Measurements from ENCODE around the gene MUC5B.

The MUC5B gene

DNA sequence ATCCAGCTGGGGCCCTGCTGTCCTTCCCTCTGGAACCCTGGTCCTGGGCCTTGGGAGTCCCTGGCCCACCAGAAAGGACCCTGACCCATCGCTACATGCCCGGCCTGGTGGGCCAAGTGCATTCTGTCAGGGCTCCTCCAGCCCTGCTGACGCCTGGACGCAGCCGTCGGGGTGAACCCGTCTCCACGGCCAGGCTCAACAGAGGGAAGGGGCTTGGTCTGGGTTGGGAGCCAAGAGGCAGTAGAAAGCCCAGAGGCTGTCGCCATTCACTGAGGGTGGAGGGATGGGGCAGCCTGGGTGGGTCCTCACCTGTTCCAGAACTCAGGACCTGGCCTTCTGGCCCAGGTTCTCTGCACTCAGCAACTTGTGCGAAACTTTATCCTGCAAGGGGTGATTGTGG is 47.6 kb downstream of the MUC5B start:
- DNase-seq, result no peak

DNA sequence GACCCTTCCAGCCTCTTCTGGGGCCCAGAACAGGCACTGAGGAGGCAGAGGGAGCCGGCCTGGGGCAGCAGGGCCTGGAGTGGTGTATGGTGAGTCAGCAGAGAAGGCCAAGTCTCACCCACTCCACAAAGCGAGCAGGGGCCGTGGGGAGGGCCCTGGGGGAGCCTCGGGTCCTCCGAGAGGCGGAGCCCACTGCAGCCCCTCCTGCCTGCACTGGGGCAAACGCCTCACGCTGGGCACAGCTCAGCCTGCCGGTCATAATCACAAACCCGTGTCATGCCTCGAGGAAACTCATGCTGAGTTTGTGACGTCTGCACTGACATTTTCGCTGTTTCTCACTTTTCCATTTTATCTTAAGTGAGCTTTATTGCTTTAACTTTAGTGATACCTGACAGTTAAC is 48.1 kb downstream of the MUC5B start:
- DNase-seq, result no peak

DNA sequence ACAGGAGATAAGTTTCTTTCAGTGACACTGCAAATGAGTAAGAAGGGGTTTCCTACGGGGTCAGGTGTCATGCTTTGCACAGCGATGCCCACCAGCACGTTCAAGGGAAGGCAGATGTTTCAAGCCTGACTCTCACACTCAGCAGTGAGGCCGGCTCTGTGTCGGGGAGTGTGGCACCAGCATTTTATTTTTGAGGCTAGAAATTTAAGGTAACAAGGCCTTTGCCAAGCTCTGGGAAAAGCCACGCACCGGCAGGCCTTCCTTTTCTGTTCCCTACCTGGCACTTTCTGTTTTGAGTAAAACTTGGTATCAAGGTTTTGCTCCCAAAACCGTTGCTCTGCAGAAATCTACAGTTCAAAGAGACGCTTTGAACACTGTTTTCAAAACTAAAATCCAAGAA is 48.5 kb downstream of the MUC5B start:
- no peak for DNase-seq

DNA sequence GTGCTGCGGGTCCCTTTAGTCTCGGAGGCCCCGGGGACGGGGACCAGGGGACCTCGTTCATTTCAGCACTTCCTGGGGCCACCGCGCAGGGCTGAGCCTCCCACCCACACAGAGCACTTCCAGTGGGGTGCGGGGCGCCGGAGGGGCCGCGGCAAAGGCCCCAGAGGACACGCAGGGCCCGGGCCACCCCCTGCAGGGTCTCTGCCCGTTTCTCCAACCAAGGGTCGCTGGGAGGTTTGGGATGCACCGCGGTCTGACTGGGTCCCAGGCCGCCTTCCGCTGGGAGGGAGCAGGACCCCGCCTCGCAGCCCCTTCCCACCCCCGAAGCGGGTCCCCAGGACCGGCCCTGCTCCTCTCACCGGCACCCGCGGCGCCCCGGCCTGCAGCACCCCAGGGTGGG is 49.1 kb downstream of the MUC5B start:
- DNase-seq, result no peak

DNA sequence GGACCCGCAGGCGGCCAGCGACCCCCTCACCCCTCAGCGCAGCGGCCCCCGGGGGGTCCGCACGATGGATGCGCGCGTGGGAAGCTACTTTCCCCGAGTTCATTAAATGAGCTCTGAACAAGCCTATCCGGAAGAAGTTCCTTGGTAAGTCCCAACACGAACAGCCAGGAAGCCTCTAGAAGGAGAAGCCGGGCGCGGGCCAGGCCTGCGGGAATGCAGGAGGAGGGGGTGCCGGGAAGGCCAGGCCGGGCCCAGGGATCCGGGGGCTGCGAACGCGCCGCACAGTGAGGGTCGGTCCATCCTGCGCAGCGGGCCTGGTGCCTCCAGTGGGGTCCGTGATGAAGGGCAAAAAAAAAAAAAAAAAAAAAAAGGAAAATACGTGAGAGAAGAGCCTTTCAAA is 49.7 kb downstream of the MUC5B start:
- no peak for DNase-seq

DNA sequence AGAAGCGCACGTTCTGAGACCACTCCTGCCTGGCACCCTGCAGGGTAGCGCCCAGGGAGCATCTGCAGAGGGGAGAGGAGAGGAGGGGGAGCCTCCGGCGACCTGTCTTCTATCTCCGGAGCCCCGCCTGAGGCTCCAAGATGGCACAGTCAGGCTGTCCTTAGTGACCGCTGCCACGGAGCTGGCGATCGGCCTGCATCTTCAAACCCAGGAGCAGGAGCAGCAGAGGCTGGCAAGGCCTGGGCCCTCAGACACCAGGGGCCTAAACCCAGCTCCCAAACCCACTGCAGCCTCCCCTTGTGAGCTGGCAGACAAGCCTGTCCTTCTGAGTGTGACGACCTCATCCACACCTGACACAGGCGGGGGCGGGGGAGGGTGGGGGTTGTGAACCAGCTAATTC is 51.6 kb downstream of the MUC5B start:
- no peak for DNase-seq

DNA sequence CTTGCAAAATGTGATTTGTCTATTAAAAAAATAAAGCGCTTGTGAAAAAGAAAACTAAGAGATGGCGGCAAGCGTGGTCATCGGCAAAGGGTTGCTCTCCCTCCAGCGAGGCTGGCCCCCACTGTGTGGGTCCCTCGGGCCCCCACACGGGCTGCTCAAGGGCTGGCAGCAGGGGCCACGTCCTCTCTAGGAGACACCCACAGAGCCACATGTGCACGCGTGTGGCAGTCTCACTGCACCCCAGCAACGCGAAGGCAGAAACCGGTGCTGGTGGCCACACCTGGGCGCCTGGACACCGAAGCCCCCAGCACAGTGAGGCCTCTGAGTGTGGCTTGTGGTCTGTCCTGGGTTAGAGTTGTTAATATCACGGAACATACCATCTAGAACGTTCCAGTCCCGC is 52.2 kb downstream of the MUC5B start:
- no peak for DNase-seq

DNA sequence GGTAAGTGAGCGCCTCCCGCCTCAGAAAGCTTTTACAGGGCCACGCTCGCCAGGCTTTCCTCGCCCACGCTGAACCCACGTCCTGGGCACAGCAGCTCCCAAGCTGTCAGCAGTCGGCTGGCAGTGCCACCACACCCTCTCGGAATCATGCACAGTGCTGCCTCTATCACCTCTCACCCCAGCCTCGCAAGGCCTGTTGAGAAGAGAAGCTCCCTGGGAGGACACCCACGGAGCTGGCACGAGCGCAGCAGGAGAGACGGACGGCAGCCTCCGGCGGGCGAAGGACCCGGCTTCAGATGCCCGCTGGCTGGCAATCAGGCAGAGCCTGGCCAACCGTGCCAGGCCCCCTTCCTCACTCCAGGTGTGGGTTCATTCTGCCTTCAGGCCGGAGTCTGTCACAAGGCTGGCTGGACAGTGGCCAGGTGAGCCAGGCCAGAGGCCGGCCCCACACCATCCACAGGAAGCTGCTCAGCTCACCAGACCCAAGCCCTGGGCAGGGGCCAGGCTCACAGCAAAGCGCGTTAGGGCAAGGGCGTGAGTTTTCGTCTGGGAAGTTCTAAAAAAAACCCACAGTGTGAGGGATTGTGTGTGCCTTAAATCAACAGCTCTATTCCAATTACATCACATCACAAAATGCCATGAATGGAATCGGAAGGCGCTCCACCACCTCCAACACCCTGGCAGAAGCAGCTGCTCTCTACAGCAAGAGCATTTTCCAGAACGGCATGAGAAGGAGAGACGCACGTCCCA is 53.4 kb downstream of the MUC5B start:
- DNase-seq, result no peak

DNA sequence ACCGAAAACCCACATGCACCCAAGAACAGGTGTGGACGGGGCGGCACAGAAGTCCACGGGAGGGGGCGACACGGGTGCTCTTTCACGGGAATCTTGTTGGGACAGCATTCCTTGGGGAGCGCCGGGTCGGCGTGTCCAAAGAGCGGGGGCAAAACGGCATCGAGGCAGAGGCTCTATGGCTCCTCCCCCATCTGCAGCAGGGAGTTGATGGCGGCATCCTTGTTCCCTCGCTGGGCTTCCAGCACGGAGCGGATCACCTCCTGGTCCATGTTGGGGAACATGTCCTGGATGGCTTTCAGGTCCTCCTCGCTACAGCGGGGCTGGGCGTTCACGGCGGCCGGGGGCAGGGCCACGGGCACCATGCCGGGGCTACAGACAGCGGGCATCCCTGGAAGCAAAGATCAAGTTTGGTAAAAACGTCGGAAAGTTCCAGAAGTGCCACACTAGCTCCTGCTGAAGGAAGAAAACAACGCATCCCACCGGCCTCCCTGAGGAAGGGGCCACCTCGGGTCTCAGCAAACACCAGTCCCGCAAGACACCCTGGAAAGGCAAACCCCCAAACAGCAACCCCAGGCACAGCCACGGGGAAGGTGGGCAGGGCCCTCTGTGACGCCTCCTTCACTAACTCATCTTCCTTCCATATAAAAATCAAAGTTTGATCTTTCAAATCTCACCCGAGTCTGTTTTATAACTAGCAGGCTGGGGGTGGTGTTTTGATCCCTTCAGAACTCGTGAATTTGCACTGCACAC is 54.2 kb downstream of the MUC5B start:
- DNase-seq, result no peak

DNA sequence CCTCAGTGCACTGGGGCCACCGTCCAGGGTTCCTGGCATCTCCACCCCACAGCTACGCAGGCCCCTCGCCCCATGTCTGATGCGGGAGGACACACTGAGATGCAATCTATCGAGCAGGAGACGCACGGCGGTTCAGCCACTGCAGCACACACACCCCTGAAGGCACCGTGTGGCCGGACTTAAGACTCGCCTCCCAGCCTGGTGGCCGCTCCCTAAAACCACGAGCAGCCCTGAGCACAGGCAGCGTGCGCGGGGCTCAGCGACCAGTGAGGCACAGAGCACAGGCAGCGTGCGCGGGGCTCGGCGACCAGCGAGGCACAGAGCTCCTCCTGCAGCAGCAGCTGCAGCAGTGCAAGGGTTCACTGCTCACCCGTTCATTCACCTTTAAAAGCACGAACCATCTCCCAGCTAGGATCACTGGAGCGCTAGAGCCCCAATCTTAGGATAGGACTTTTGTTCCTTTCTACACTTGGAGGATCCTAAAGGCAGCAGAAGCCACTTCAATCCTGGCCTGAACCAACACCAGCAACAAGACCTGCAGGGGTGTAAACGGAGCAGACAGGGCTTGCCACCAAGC is 55.2 kb downstream of the MUC5B start:
- no peak for DNase-seq

DNA sequence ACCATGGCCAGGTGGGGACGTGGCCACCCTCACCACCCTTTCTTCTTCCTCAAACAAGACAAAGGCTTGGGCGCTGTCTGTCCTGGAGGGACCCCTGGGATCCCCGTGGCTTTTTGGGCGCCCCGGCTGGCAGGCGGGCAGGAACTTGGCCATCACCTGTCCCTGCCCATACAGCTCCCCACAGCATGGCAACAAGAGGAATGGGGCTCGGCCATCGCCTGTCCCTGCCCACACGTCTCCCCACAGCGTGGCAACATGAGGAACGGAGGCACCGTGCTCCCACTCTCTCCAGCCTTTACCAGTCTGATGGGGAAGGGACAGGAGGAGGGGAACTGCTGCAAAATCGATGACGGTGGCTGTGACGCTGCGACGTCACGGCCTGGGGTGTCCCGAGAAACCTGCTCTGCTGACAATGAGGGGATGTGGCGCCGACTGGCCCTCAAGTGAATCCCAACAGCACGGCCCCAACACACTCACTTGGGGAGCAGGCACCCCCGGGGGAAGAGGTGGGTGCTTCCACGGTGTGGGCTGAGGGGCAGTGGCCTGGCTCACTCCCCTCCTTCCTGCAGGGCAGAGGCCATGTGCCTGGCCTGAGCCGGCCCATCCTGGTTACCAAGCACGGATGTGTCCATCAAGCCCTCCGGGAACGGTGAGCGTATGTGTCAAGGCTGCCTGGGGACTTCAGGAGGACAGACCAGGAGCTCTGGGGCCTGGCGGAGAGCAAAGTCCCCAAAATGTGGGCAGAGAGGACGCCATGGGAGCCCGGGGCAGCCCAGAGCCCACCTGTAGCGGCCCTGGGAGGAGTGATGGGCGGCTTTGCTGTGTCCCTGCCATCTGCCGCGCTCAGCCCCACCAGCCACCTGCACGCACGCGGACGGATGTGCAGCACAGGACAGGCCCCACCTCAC is 56.2 kb downstream of the MUC5B start:
- no peak for DNase-seq

DNA sequence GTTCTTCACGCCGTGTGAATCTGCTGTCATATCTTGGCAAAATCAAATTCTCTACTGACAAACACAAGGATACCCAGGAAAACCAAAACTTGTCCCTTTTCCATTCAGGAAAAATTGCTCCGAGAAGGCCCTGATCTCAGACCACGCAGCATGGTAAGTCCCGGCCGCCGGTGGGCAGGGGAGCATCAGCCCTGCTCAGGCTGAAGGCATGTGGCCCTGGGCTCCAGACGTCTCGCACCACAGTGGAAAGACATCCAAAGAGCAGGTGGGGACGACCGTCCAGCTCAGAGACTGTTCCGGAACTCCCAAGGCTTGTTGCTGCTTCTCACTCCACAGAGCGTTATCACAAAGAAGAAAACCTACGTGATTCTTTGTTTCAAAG is 56.8 kb downstream of the MUC5B start:
- DNase-seq, result no peak

DNA sequence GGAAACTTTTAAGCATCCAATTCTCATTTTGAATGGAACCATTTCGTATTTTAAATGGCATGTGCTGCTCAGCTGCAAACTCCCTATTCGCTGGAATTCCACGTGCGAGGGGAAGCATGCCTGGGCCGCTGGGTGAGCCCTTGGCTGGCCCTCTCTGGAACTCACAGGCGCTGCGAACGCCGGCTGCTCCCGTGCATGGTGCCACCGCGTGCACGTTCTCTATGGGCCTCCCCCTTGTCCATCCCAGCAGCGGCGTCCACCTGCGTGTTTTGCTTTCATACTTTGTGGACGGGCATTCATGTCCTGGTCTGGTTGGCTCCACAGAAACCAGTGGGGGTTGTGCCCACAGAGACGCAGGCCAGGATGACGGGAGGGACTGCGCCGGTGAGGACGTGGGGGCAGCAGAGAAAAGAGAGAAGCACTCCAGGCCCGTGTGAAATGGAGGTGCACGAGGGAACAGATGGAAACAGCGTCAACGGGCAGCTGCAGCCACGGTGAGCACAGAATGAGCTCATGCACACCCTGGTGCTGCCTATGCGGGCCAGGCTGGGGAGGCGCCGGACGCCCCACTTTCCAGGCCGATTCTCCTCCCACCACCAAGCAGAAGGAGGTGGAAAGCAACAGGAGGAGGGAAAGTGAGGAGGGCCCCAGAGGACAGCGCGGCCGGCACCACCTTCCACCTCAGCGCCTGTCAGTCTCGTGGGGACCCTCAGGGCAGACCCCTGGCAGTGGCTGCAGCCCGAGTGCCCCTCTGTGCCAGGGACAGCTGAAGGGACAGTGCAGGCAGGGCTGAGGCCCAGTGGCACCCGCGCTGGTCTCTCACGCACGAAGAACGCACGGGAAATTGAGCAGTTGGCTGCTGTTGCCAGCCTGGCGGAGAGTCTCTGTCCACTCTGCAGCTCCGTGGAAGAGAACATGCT is 57.5 kb downstream of the MUC5B start:
- no peak for DNase-seq

DNA sequence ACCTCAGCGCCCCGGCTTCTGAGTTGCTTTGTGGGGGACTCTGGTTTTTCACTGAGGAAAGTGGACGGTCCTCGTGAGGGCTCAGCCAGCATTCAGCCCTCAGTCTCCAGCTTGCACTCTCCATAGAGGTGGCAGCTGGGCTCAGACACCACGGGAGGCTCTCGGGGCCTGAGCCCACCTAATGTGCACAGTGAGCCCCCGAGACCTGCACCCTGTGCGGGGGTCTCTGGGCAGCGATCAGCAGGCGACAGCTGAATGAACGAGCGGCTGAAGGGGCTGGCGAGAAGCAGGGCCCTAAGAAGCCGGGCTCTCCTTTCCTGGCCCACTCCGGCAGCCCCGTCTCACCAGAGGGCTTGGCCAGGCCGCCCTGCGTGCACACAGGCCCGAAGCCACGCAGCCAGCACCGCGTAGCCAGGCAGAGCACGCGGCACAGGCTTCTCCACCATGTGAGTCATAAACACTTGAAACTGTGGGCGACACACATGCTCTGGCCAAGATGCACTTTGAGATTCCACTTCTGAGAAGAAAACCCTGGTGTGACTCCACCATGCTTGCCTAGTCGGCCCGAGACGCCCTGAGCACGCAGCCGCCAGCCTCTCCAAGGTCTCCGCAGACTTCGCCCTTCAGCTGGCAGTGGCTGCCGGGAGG is 58.6 kb downstream of the MUC5B start:
- DNase-seq, result no peak

DNA sequence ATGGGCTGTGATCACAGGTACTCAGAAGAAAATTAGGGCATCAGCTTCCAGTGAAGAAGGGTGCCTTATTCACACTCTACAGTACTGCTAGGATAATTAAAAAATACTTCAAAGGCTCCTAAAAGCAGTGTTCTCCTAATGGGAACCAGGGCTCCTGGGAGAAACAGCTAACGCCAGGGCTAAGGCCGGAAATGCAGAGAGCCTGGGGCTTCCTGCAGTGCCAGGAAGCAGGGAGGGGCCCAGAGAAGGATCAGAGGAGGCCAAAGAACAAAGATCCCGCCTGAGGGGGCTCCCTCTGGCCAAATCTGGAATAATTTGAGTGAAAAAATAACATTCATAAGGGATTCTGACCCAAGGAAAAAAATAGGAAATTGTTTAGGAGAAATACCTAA is 59.1 kb downstream of the MUC5B start:
- no peak for DNase-seq

DNA sequence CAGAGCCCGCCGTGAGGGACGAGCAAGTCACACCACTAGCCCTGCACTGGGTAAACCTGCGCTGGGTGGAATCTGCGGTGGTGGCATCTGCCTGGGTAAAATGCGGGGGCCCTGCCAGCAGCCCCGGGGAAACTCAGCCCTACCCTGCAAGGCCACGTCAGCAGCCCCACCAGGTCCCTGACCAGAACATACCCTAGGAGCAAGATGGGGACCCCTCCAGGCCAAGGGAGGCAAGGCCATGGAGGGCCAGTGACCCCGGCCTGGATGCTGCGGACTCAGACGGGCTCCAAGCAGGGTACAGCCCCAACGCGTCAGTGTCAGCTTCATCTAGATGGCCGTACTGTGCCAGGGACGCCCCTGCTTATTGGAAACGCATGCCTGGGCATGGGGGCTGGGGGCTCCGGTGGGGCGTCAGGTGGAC is 60.2 kb downstream of the MUC5B start:
- no peak for DNase-seq

DNA sequence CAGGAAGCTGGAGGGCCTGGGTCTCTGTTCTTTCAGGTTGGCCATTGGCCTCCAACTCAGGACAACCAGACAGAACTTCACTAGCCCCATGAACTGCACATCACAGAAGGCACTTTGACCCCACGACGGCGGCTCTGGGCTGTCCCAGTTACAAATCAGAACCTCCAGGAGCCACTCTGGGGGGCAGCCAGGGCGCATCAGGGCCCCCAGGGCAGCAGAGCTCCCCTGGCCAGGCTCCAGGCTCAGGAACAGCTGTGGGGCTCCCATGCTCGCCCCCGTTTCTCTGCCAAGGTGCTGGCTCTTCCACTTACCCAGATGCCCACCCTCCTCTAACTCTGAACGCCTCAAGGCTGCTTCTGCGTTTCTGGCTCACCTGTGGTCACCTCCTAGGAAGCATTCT is 61.0 kb downstream of the MUC5B start:
- no peak for DNase-seq

DNA sequence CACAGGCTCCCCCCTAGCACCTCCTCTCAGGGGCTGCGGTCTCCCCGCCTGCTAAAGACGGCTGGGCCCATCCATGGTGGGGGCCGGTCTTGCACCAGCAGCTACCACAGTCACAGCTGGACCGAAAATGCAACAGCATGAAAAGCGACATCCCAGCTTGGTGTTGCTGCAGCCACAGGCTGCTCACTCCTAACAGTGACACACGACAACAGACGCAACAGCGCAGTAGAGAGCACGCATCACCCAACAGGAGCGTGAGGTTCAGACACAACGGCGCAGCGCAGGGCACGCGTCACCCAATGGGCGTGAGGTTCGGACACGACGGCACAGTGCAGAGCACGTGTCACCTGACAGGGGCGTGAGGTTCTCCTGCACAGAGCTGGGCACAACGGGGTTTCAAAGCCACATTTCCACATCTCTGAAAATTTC is 62.5 kb downstream of the MUC5B start:
- DNase-seq, result no peak

DNA sequence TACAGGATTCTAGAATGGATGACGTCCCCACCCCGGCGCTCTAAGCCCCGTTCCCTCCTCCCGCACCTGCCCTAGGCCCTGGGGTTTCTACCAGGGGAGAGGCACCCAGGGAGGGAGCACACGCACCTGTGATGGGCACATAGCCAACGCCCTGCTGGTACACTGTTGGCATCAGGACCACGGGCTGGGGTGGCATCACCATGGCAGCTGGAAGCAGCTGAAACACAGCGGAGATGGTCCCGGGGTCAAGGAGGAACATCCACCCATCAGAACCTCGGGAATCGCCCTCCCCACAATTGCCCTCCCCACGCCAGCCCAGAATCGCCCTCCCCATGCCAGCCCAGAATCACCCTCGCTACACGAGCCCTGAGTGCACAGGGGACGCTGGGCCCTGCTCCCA is 63.0 kb downstream of the MUC5B start:
- no peak for DNase-seq

DNA sequence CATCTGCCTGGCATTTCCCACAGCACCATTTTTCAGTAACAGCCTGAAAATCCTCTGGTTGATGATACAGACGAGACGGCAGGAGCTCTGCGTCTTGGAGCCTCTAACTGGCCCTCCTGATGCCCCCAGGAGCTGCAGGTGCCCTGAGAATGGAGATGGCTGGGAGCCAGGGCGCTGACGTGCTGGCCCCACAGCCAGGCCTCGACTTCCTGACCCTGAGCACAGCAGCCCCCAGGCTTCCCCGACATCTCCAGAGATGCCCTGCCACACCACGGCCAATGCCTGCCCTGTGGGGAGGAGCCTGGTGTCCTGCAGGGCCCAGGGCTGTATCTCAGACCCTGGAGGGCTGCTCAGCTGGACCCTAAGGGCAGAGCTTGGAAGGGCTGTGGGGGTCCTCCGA is 65.1 kb downstream of the MUC5B start:
- no peak for DNase-seq

DNA sequence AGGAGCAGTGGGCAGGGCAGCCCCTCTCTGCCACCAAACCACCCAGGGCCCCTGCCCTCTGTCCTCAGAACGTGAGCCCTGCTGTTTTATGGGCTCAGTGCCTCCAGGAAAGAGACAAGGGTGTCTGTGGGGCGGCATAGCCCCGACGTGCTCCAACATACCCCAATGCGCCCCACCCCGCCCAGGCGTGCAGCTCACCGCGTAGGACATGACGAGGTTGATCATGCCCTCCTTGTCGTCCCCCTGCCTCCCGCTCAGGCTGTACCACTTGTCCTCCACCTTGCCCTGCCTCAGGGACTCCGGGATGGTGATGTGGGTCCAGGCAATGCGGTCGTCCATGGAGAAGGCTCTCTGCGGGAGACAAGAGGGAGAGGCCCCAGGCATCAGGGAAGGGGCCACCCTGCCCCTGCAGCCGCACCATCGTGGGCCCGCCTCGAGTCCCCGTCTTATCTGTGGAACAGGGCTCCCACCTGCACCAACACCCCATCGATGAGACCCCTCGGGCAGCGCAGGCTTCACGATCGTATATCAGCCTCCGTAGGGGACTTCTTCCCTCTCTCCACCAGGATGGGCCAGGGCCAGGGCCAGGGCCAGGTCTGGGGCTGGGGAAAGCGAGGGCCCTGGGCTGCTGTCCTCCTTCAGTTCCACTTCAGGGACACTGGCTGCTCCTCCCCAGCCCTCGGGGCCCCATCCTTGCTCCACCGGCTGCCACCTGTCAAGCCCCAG is 65.7 kb downstream of the MUC5B start:
- no peak for DNase-seq
